ENCODE results near the gene FGD1. TPM values are rescaled to one million over a fixed set of nuclear protein-coding genes. Genes with fewer than 3 reads are reported as not detected.
A peak's percentile ranks its signal among the peaks of the same experiment; 100 is the strongest.

The FGD1 gene
- total RNA-seq, 1 experiment from 2014 or later: 19.2 TPM

- Mint-ChIP-seq H3K4me1 (peaks cover 24 to 38% of the 10 kb centered on the region in 2 experiments), H3K27ac (no peak overlapping the region), H3K4me3 (peak overlapping the region; percentile 69 to 89), H3K36me3 (ENCODE audit: insufficient read depth in 1 of 3, low read depth in 3 of 3) (peaks cover 18 to 21% (median 21%) of the 10 kb centered on the region in 3 experiments), H3K9me3 (peaks cover 71% of the 10 kb centered on the region in 2 experiments), H3K27me3 (ENCODE audit: low read depth) (peaks cover 4% of the 10 kb centered on the region)
- Histone ChIP-seq H3K27ac (ENCODE audit: insufficient read length, low read depth, low read length) (no peak overlapping the region), H3K9ac (ENCODE audit: extremely low read depth, insufficient read length, low read length) (peak overlapping the region; percentile 6), H4K8ac (replicated peaks; ENCODE audit: insufficient read length, low read depth, low read length) (no peak overlapping the region), H3K79me2 (ENCODE audit: insufficient read depth, low read length) (peaks cover 4% of the 10 kb centered on the region; the same call in 1 of the 2 replicates), H4K91ac (ENCODE audit: insufficient read length, low read depth, low read length) (no peak overlapping the region), H2BK120ac (ENCODE audit: low read depth, low read length, poor library complexity, severe bottlenecking) (no peak overlapping the region), H2AFZ (ENCODE audit: low read length) (no peak overlapping the region), H2BK15ac (ENCODE audit: low read depth, low read length) (no peak overlapping the region), H2BK12ac (ENCODE audit: insufficient read length, low read depth, low read length) (no peak overlapping the region), H2BK20ac (ENCODE audit: low read depth, low read length, poor library complexity, severe bottlenecking) (no peak overlapping the region), H4K5ac (ENCODE audit: insufficient read length, low read depth, low read length) (no peak overlapping the region), H3K27me3 (ENCODE audit: insufficient read depth, low read length) (no peaks in the 10 kb centered on the region), H3K4me1 (ENCODE audit: insufficient read depth, low read length) (peaks cover 1% of the 10 kb centered on the region), H3K79me1 (ENCODE audit: insufficient read depth, low read depth, low read length, poor library complexity, severe bottlenecking) (peaks cover 5% of the 10 kb centered on the region), H3K9me3 (ENCODE audit: control insufficient read depth, low read depth, low read length) (no peaks in the 10 kb centered on the region), H3K14ac (ENCODE audit: insufficient read depth, low read length) (no peak overlapping the region), H3K4me2 (ENCODE audit: insufficient read depth, insufficient read length, low read length) (peak overlapping the region; percentile 53), H4K20me1 (ENCODE audit: control insufficient read depth, insufficient read depth, insufficient read length) (no peaks in the 10 kb centered on the region), H3K18ac (ENCODE audit: insufficient read length, low read depth, low read length) (no peak overlapping the region), H3K23me2 (ENCODE audit: insufficient read length, low read depth, low read length, poor library complexity, severe bottlenecking) (no peaks in the 10 kb centered on the region), H3K4ac (ENCODE audit: low read depth, low read length) (no peak overlapping the region), H3K56ac (ENCODE audit: insufficient read length, low read depth, low read length) (no peak overlapping the region), H2AK5ac (ENCODE audit: insufficient read length, low read length) (no peak overlapping the region), H3K23ac (ENCODE audit: insufficient read length, low read depth, low read length) (no peak overlapping the region), H2BK5ac (ENCODE audit: insufficient read length, low read length) (no peak overlapping the region), H3T11ph (ENCODE audit: low read length) (no peak overlapping the region)
- DNase-seq: no peak
- TF ChIP-seq CTCF (conservative IDR thresholded peaks at IDR 0.05): no peak
- no CpG with 5 or more reads among the region's 10 CpGs for WGBS (ENCODE audit: extremely low coverage, insufficient read length, low lambda C conversion rate)
Measured at GRCh38 chrX:54494166-54494988, 1.7 kb downstream of the FGD1 start.
